MG63 (cell line): ENCODE results near the gene TXNDC8. TPM values are rescaled to one million over a fixed set of nuclear protein-coding genes. Genes with fewer than 3 reads are reported as not detected.
"Not testable (repeated sequence)": the region's sequence is repeated elsewhere in the genome, so short reads cannot be mapped to it uniquely, and the experiment has no call there.

ENCODE experiments used
- DNase-seq: peaks from one replicate; pipeline ENCODE4 v3.0.0-alpha.2; 2020
- H3K27me3 ChIP-seq: fragments of 250-450 bp; sonication (Bioruptor Pico); 2 replicates; pipeline ENCODE4 v1.5.1; 2020; ENCODE audit warnings: mild to moderate bottlenecking, moderate library complexity
- H3K36me3 ChIP-seq: fragments of 250-450 bp; sonication (Bioruptor Pico); 2 replicates; pipeline ENCODE4 v1.5.1; 2020; ENCODE audit warnings: mild to moderate bottlenecking, moderate library complexity
- H3K4me3 ChIP-seq: fragments of 250-450 bp; sonication (Bioruptor Pico); 2 replicates; pipeline ENCODE4 v1.5.1; 2020; ENCODE audit warnings: mild to moderate bottlenecking, moderate library complexity
- H3K9me3 ChIP-seq: fragments of 250-450 bp; sonication (Bioruptor Pico); 2 replicates; pipeline ENCODE4 v1.5.1; 2020; ENCODE audit warnings: mild to moderate bottlenecking, moderate library complexity
- total RNA-seq: library from RNA; depleted of rRNA; stranded (reverse); fragments of >200 nt; shearing (Covaris generic); gene quantifications from 2 replicates; pipeline ENCODE4 v1.2.3, GENCODE V29; 2014; ENCODE audit warnings: low replicate concordance; rRNA removed

TXNDC8 gene
- not detected in 2 replicates for total RNA-seq

DNA sequence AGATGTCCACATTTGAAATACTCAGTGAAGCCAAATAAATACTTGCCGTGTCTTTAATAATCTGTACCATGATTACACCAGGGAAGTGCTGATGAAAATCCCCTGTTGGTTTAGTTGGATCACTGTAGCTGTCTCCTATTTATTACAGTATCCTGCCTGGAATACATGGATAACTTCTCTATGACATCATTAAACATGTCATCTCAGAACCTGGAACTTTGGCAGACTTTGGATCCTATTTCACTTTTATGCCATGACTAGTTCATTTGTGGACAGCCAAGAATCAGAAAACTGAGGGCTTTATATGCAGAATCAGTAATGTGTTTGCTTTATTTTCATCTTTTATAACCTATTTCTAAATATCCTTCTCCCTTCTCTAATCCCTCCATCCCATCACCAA is at the start of gene TXNDC8:
Gene TXNDC8, minus strand, starts transcription at position 137 of the 400 bp plus-strand sequence.
- Histone ChIP-seq H3K4me3 (no peak within 1 kb of the TSS), H3K36me3 (no peaks in the 10 kb centered on the region), H3K9me3 (no peaks in the 10 kb centered on the region), H3K27me3 (no peaks in the 10 kb centered on the region)
- no peak for DNase-seq

GRCh38 chr9:110383491-110383890 is 45.8 kb upstream of the TXNDC8 start:
- H3K9me3 ChIP-seq: no peaks in the 10 kb centered on the region
- H3K36me3 ChIP-seq: peaks cover 98% of the 10 kb centered on the region
- no peak for DNase-seq
- H3K4me3 ChIP-seq: no peak overlapping the region
- no peaks in the 10 kb centered on the region for H3K27me3 ChIP-seq

GRCh38 chr9:110382731-110383130 is 45.1 kb upstream of the TXNDC8 start:
- no peak for DNase-seq
- no peaks in the 10 kb centered on the region for H3K9me3 ChIP-seq

GRCh38 chr9:110371411-110372007 is 33.8 kb upstream of the TXNDC8 start:
- Histone ChIP-seq H3K36me3 (peaks cover 84% of the 10 kb centered on the region), H3K4me3 (no peak overlapping the region), H3K27me3 (no peaks in the 10 kb centered on the region), H3K9me3 (no peaks in the 10 kb centered on the region)
- DNase-seq: no peak

More at GRCh38 chr9:110382731-110383130, 45.1 kb upstream of the TXNDC8 start:
- Histone ChIP-seq H3K4me3 (no peak overlapping the region), H3K27me3 (no peaks in the 10 kb centered on the region), H3K36me3 (peaks cover 98% of the 10 kb centered on the region)

DNA sequence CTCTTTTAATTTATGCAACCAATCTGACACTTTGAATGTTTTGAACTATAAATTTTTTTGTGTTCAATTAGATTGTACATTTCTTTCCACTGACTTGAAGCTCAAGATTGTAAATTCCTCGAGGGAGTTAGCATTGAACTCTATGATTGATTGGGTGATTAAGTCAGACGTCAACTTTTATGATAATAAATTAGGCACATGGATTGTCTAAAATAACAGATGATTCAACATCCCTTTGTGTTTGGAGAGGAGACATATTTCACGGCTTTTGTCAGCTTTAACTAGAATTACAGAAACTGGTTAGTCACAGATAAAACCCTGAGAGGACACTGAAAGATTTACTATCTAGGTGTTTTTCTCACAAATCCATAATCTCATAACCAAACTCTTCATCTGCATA is 32.7 kb upstream of the TXNDC8 start:
- Histone ChIP-seq H3K36me3 (peaks cover 80% of the 10 kb centered on the region), H3K9me3 (no peaks in the 10 kb centered on the region), H3K27me3 (no peaks in the 10 kb centered on the region), H3K4me3 (no peak overlapping the region)
- no peak for DNase-seq

GRCh38 chr9:110364451-110364850 is 26.8 kb upstream of the TXNDC8 start:
- no peak for DNase-seq
- Histone ChIP-seq H3K9me3 (no peaks in the 10 kb centered on the region), H3K36me3 (peaks cover 44% of the 10 kb centered on the region), H3K27me3 (no peaks in the 10 kb centered on the region), H3K4me3 (no peak overlapping the region)

- DNase-seq, H3K36me3 ChIP-seq, H3K27me3 ChIP-seq: not testable (repeated sequence)
These were observed 21.3 kb upstream of the TXNDC8 start for GRCh38 chr9:110358992-110359391.

GRCh38 chr9:110357505-110357904 is 19.8 kb upstream of the TXNDC8 start:
- Histone ChIP-seq H3K27me3 (no peaks in the 10 kb centered on the region), H3K9me3 (no peaks in the 10 kb centered on the region), H3K4me3 (no peak overlapping the region), H3K36me3 (no peaks in the 10 kb centered on the region)
- DNase-seq: no peak

More at GRCh38 chr9:110358992-110359391, 21.3 kb upstream of the TXNDC8 start:
- H3K4me3 ChIP-seq, H3K9me3 ChIP-seq: not testable (repeated sequence)

- Histone ChIP-seq H3K4me3 (no peak overlapping the region), H3K9me3 (no peaks in the 10 kb centered on the region), H3K27me3 (no peaks in the 10 kb centered on the region), H3K36me3 (no peaks in the 10 kb centered on the region)
- DNase-seq: no peak
These were observed 19.2 kb upstream of the TXNDC8 start for GRCh38 chr9:110356639-110357395.

DNA sequence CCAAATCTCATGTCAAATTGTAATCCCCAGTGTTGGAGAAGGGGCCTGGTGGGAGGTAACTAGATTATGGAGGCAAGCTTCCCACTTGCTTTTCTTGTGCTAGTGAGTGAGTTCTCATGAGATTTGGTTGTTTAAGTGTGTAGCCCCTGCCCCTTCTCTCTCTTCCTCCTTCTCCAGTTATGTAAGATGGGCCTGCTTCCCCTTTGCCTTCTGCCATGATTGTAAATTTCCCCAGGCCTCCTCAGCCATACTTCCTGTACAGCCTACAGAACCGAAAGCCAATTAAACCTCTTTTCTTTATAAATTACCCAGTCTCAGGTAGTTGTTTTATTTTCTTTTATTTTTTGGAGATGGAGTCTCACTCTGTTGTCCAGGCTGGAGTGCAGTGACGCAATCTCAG is 18.2 kb upstream of the TXNDC8 start:
- no peaks in the 10 kb centered on the region for H3K36me3 ChIP-seq

DNA sequence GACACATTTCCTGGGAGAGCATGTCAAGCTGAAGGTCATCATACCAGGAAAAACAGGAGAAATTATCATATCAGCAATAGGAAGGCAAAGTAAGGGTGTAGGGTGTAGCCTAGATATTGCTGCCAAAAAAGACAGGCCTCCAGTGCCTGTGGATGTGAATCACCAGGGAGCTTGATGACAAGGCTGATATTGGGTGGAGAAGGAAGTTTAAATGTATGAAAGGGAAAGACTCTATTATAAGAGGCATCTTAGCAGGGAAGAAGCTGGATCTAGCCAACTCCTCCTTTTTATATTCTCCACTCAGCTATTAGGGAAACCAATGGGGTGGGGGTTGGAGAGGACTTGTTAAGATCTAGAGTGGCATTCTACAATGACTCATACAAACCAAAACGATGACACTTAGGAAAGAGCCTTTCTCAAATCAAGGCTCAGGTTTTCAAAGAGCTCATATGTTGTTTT is 13.4 kb upstream of the TXNDC8 start:
- Histone ChIP-seq H3K4me3 (no peak overlapping the region), H3K36me3 (no peaks in the 10 kb centered on the region), H3K27me3 (no peaks in the 10 kb centered on the region), H3K9me3 (no peaks in the 10 kb centered on the region)
- DNase-seq: peak; percentile 83

More for the DNA sequence above, 18.2 kb upstream of the TXNDC8 start:
- Histone ChIP-seq H3K27me3 (no peaks in the 10 kb centered on the region), H3K9me3 (no peaks in the 10 kb centered on the region), H3K4me3 (no peak overlapping the region)
- no peak for DNase-seq

DNA sequence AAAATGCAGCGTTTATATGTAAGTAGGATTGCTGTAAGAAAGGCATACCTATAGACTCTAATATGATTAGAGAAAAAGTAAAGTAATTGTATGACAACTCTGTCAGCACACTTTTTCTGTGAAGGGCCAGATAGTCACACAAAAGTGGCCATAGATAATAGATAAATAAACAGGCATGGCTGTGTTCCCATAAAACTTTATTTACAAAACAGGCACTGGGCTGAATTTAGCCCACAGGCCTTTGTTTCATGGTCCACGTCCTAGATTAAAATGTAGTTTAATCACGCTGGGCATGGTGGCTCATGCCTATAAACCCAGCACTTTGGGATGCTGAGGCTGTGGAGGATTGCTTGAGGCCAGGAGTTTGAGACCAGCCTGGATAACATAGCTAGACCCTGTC is 8.7 kb upstream of the TXNDC8 start:
- no peaks in the 10 kb centered on the region for H3K27me3 ChIP-seq
- no peak for DNase-seq
- H3K9me3 ChIP-seq: no peaks in the 10 kb centered on the region
- no peak overlapping the region for H3K4me3 ChIP-seq
- no peaks in the 10 kb centered on the region for H3K36me3 ChIP-seq

GRCh38 chr9:110344821-110345220 is 7.2 kb upstream of the TXNDC8 start:
- Histone ChIP-seq H3K27me3 (no peaks in the 10 kb centered on the region), H3K4me3 (no peak overlapping the region), H3K36me3 (no peaks in the 10 kb centered on the region), H3K9me3 (no peaks in the 10 kb centered on the region)
- DNase-seq: no peak

- no peak for DNase-seq
- H3K27me3 ChIP-seq: no peaks in the 10 kb centered on the region
- H3K9me3 ChIP-seq: no peaks in the 10 kb centered on the region
- H3K4me3 ChIP-seq: no peak overlapping the region
- H3K36me3 ChIP-seq: no peaks in the 10 kb centered on the region
These were observed 5.9 kb upstream of the TXNDC8 start for GRCh38 chr9:110343551-110343950.

- H3K27me3 ChIP-seq: no peaks in the 10 kb centered on the region
- H3K4me3 ChIP-seq: no peak overlapping the region
- H3K9me3 ChIP-seq: no peaks in the 10 kb centered on the region
- H3K36me3 ChIP-seq: no peaks in the 10 kb centered on the region
- DNase-seq: no peak
These were observed 2.6 kb upstream of the TXNDC8 start for GRCh38 chr9:110340306-110340705.

DNA sequence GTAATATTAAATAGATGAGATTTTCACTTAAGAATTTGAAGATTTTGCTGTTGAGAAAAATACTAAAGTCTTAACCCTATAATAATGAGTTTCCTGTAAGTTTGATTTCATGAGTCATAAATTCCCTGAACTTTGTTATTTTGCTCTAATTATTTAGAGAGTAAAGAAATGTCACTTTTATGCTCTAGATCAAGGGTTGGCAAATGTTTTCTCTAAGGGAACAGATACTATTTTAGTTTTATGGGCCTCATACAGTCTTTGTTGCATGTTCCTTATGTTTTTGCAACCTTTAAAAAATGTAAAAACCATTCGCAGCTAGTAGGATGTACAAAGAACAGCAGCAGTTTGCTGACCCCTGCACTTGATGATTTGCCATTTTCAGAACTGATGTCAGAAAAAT is 480 bp upstream of the TXNDC8 start:
- Histone ChIP-seq H3K9me3 (no peaks in the 10 kb centered on the region), H3K36me3 (no peaks in the 10 kb centered on the region), H3K4me3 (no peak overlapping the region), H3K27me3 (no peaks in the 10 kb centered on the region)
- DNase-seq: no peak

- DNase-seq: no peak
- Histone ChIP-seq H3K9me3 (no peaks in the 10 kb centered on the region), H3K27me3 (no peaks in the 10 kb centered on the region), H3K36me3 (no peaks in the 10 kb centered on the region), H3K4me3 (no peak overlapping the region)
These were observed 1.3 kb downstream of the TXNDC8 start for GRCh38 chr9:110336363-110336762.

- H3K4me3 ChIP-seq: no peak overlapping the region
- no peak for DNase-seq
These were observed 2.8 kb downstream of the TXNDC8 start for GRCh38 chr9:110334871-110335270.

More at GRCh38 chr9:110334871-110335270, 2.8 kb downstream of the TXNDC8 start:
- Histone ChIP-seq H3K36me3 (no peaks in the 10 kb centered on the region), H3K27me3 (no peaks in the 10 kb centered on the region), H3K9me3 (no peaks in the 10 kb centered on the region)
